ENCODE results near the gene FCRL4. TPM values are rescaled to one million over a fixed set of nuclear protein-coding genes. Genes with fewer than 3 reads are reported as not detected.

FCRL4 gene
- total and polyA plus RNA-seq, 2 donors (not counting 3 experiments of a cell fraction or from before 2014, with no cell fraction given) = not detected

- dilution Hi-C loops (cut with MboI; ENCODE audit: extremely low pct_ligation_motif_present, low sequenced_read_pairs) = no loop called here
- Histone ChIP-seq H4K20me1 (replicated peaks; ENCODE audit: control insufficient read depth, extremely low read depth, insufficient read depth, low read length) (no peaks in the 10 kb centered on the region), H3K9me1 (replicated peaks; ENCODE audit: control insufficient read depth, extremely low read depth, insufficient read depth, low read length) (no peaks in the 10 kb centered on the region), H2AFZ (ENCODE audit: low read depth, low read length) (no peak overlapping the region), H3K9ac (replicated peaks; ENCODE audit: extremely low read depth, insufficient read depth, low read length) (no peak overlapping the region), H3K4me1 (ENCODE audit: control insufficient read depth, extremely low read depth, insufficient read depth, low read length) (no peaks in the 10 kb centered on the region), H3K4me2 (ENCODE audit: insufficient read depth, low read length) (no peak overlapping the region), H3K36me3 (ENCODE audit: control insufficient read depth in 2 of 2, extremely low read depth in 1 of 2, insufficient read depth in 2 of 2, low read length in 2 of 2) (no peaks in the 10 kb centered on the region), H3K27me3 (ENCODE audit: control insufficient read depth in 2 of 2, insufficient read depth in 2 of 2, low read length in 2 of 2) (no peaks in the 10 kb centered on the region), H3K27ac (ENCODE audit: insufficient read depth, low read depth, low read length) (no peak overlapping the region), H3K79me2 (ENCODE audit: control insufficient read depth, insufficient read depth, low read length) (no peaks in the 10 kb centered on the region), H3K4me3 (replicated peaks in 1 of 3; ENCODE audit: insufficient read depth in 1 of 3, low read depth in 1 of 3, low read length in 3 of 3) (no peak overlapping the region), H3K9me3 (replicated peaks; ENCODE audit: control insufficient read depth, insufficient read depth, low read length) (no peaks in the 10 kb centered on the region)
- no peak for TF ChIP-seq MYC (IDR thresholded peaks at IDR 0.05; ENCODE audit: low read depth, low read length)
- TF ChIP-seq JUN (IDR thresholded peaks at IDR 0.05; ENCODE audit: borderline replicate concordance, insufficient read depth, insufficient read length, low read depth) = no peak
- no peak for TF ChIP-seq EZH2 (IDR thresholded peaks at IDR 0.05; ENCODE audit: borderline replicate concordance, low read depth, low read length, severe bottlenecking)
- TF ChIP-seq POLR2AphosphoS5 (IDR thresholded peaks at IDR 0.05; ENCODE audit: insufficient read depth, low read depth, low read length) = no peak
- TF ChIP-seq, protein P1, sequence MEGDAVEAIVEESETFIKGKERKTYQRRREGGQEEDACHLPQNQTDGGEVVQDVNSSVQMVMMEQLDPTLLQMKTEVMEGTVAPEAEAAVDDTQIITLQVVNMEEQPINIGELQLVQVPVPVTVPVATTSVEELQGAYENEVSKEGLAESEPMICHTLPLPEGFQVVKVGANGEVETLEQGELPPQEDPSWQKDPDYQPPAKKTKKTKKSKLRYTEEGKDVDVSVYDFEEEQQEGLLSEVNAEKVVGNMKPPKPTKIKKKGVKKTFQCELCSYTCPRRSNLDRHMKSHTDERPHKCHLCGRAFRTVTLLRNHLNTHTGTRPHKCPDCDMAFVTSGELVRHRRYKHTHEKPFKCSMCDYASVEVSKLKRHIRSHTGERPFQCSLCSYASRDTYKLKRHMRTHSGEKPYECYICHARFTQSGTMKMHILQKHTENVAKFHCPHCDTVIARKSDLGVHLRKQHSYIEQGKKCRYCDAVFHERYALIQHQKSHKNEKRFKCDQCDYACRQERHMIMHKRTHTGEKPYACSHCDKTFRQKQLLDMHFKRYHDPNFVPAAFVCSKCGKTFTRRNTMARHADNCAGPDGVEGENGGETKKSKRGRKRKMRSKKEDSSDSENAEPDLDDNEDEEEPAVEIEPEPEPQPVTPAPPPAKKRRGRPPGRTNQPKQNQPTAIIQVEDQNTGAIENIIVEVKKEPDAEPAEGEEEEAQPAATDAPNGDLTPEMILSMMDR (IDR thresholded peaks at IDR 0.05; ENCODE audit: extremely low read depth in 1 of 2, insufficient read depth in 1 of 2, low read depth in 1 of 2, low read length in 2 of 2) = no peak
- TF ChIP-seq, protein P2, sequence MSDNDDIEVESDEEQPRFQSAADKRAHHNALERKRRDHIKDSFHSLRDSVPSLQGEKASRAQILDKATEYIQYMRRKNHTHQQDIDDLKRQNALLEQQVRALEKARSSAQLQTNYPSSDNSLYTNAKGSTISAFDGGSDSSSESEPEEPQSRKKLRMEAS (IDR thresholded peaks at IDR 0.05; ENCODE audit: insufficient read depth, insufficient read length) = no peak
- no peak for TF ChIP-seq POLR2A (IDR thresholded peaks at IDR 0.05; ENCODE audit: low read depth, low read length)
- no peak for TF ChIP-seq GATA2 (IDR thresholded peaks at IDR 0.05; ENCODE audit: insufficient read depth, insufficient read length, low read depth, low read length)
- no peak for TF ChIP-seq FOS (IDR thresholded peaks at IDR 0.05; ENCODE audit: borderline replicate concordance, insufficient read depth, low read length)
- ChIA-PET POLR2A (no interaction called here), CTCF (no interaction called here)
- BruUV-seq (replicated peaks) = no TSS peak
- FAIRE-seq (no peak), DNase-seq (ENCODE audit: low read depth, low spot score) (no peak)
- intact Hi-C loops (cut with micrococcal nuclease) = no loop called here
Observed at GRCh38 chr1:157539568-157539967, 58.3 kb downstream of the FCRL4 start.
